ENCODE measurements around the gene ABCA4.

GRCh38 chr1:94004924-94005323, 116.0 kb downstream of the ABCA4 start:
- TF ChIP-seq CTCF (IDR thresholded peaks at IDR 0.05) = no peak
- no peak for TF ChIP-seq EZH2 (IDR thresholded peaks at IDR 0.05)
- no peak for TF ChIP-seq EZH2phosphoT487 (IDR thresholded peaks at IDR 0.05)

Data from neural progenitor cell (in vitro differentiated cells).